ENCODE data around the gene STAT1. TPM values are rescaled to one million over a fixed set of nuclear protein-coding genes. Genes with fewer than 3 reads are reported as not detected.

Gene STAT1
- polyA plus RNA-seq = 10 to 100 TPM; 22.6 to 61.9 (median 42.6) TPM
- long read RNA-seq, donor 1 = 0 reads
- long read RNA-seq, donor 2, partial matches to known transcripts = 0 of 1 reads
- long read RNA-seq, donor 2, other reads (novel, unspliced or antisense) = 0 of 1 reads
- long read RNA-seq, donor 3, full-length matches to known transcripts = 3 of 15 reads
- long read RNA-seq, donor 3, partial matches to known transcripts = 12 of 15 reads
- long read RNA-seq, donor 3, other reads (novel, unspliced or antisense) = 0 of 15 reads
- long read RNA-seq, donor 4 = 0 reads
- long read RNA-seq, donor 5 = 0 reads
- long read RNA-seq, donor 6, full-length matches to known transcripts = 9 of 9 reads
- long read RNA-seq, donor 6, partial matches to known transcripts = 0 of 9 reads
- long read RNA-seq, donor 6, other reads (novel, unspliced or antisense) = 0 of 9 reads
- long read RNA-seq, donor 7 = 0 reads
- long read RNA-seq, donor 8, full-length matches to known transcripts = 1 of 1 reads
- long read RNA-seq, donor 8, partial matches to known transcripts = 0 of 1 reads
- long read RNA-seq, donor 8, other reads (novel, unspliced or antisense) = 0 of 1 reads
- long read RNA-seq, donor 9, full-length matches to known transcripts = 2 of 2 reads
- long read RNA-seq, donor 9, partial matches to known transcripts = 0 of 2 reads
- long read RNA-seq, donor 9, other reads (novel, unspliced or antisense) = 0 of 2 reads
- long read RNA-seq, donor 10, full-length matches to known transcripts = 15 of 15 reads
- long read RNA-seq, donor 10, partial matches to known transcripts = 0 of 15 reads
- long read RNA-seq, donor 10, other reads (novel, unspliced or antisense) = 0 of 15 reads

- DNase-seq (peak; percentile 91 to 98), FAIRE-seq (no peak)
- Histone ChIP-seq H3K9me3 (ENCODE audit: control insufficient read depth in 2 of 2, insufficient read depth in 1 of 2, low read depth in 1 of 2, low read length in 1 of 2) (no peaks in the 10 kb centered on the region), H3K4me1 (ENCODE audit: control insufficient read depth in 3 of 3, insufficient read depth in 2 of 3, low read depth in 1 of 3, low read length in 2 of 3) (peaks cover 18 to 21% (median 20%) of the 10 kb centered on the region in 3 donors), H3K27ac (ENCODE audit: low read depth in 1 of 3, low read length in 2 of 3) (peak within 1 kb of the TSS; percentile 89 to 93 (median 92)), H3K36me3 (ENCODE audit: control insufficient read depth in 3 of 3, insufficient read depth in 2 of 3, low read depth in 1 of 3, low read length in 3 of 3) (peaks cover 3 to 17% (median 3%) of the 10 kb centered on the region in 3 donors), H3K27me3 (ENCODE audit: control insufficient read depth in 3 of 3, insufficient read depth in 3 of 3, low read length in 3 of 3) (no peaks in the 10 kb centered on the region), H3K4me3 (ENCODE audit: low read depth in 1 of 3, low read length in 3 of 3) (peak within 1 kb of the TSS; percentile 84 to 88 (median 85))
- 0 to 1% (median 0%) methylated on average over 64 to 68 of the region's 68 CpGs for WGBS, 3 donors
Observed at GRCh38 chr2:191013932-191014652, at the start of gene STAT1. Gene STAT1, minus strand, starts transcription at chr2:191014171. Its CDS starts 4,168 bp downstream, at chr2:191010003.

GRCh38 chr2:191063584-191063983 lies 49.6 kb upstream of the STAT1 start:
- Histone ChIP-seq H3K4me1 (ENCODE audit: control insufficient read depth in 3 of 3, insufficient read depth in 2 of 3, low read depth in 1 of 3, low read length in 2 of 3) (no peaks in the 10 kb centered on the region), H3K27me3 (ENCODE audit: control insufficient read depth in 3 of 3, insufficient read depth in 3 of 3, low read length in 3 of 3) (no peaks in the 10 kb centered on the region), H3K9me3 (ENCODE audit: control insufficient read depth in 2 of 2, insufficient read depth in 1 of 2, low read depth in 1 of 2, low read length in 1 of 2) (no peaks in the 10 kb centered on the region), H3K36me3 (ENCODE audit: control insufficient read depth in 3 of 3, insufficient read depth in 2 of 3, low read depth in 1 of 3, low read length in 3 of 3) (no peaks in the 10 kb centered on the region), H3K4me3 (ENCODE audit: low read depth in 1 of 3, low read length in 3 of 3) (no peak overlapping the region), H3K27ac (ENCODE audit: low read depth in 1 of 3, low read length in 2 of 3) (no peak overlapping the region)
- WGBS, 3 donors = 79 to 100% (median 95%) methylated on average over 1 of the region's 1 CpG
- DNase-seq = no peak
- FAIRE-seq = no peak

GRCh38 chr2:191061381-191061980 lies 47.5 kb upstream of the STAT1 start:
- peak in 1 of 2 donors; percentile 36 for DNase-seq
- Histone ChIP-seq H3K4me1 (ENCODE audit: control insufficient read depth in 3 of 3, insufficient read depth in 2 of 3, low read depth in 1 of 3, low read length in 2 of 3) (no peaks in the 10 kb centered on the region), H3K9me3 (ENCODE audit: control insufficient read depth in 2 of 2, insufficient read depth in 1 of 2, low read depth in 1 of 2, low read length in 1 of 2) (no peaks in the 10 kb centered on the region), H3K36me3 (ENCODE audit: control insufficient read depth in 3 of 3, insufficient read depth in 2 of 3, low read depth in 1 of 3, low read length in 3 of 3) (no peaks in the 10 kb centered on the region), H3K27ac (ENCODE audit: low read depth in 1 of 3, low read length in 2 of 3) (peak overlapping the region in 1 of 3 donors; percentile 24), H3K27me3 (ENCODE audit: control insufficient read depth in 3 of 3, insufficient read depth in 3 of 3, low read length in 3 of 3) (no peaks in the 10 kb centered on the region), H3K4me3 (ENCODE audit: low read depth in 1 of 3, low read length in 3 of 3) (no peak overlapping the region)
- 77 to 86% (median 79%) methylated on average over 4 of the region's 4 CpGs for whole genome bisulfite sequencing, 3 donors
- no peak for FAIRE-seq

GRCh38 chr2:191059308-191059707 lies 45.3 kb upstream of the STAT1 start:
- no peak overlapping the region for H3K4me3 ChIP-seq (ENCODE audit: low read depth in 1 of 3, low read length in 3 of 3)
- no peak overlapping the region for H3K27ac ChIP-seq (ENCODE audit: low read depth in 1 of 3, low read length in 2 of 3)
- no peaks in the 10 kb centered on the region for H3K27me3 ChIP-seq (ENCODE audit: control insufficient read depth in 3 of 3, insufficient read depth in 3 of 3, low read length in 3 of 3)
- no peaks in the 10 kb centered on the region for H3K9me3 ChIP-seq (ENCODE audit: control insufficient read depth in 2 of 2, insufficient read depth in 1 of 2, low read depth in 1 of 2, low read length in 1 of 2)
- 80 to 91% (median 86%) methylated on average over 3 of the region's 3 CpGs for whole genome bisulfite sequencing, 3 donors
- no peaks in the 10 kb centered on the region for H3K4me1 ChIP-seq (ENCODE audit: control insufficient read depth in 3 of 3, insufficient read depth in 2 of 3, low read depth in 1 of 3, low read length in 2 of 3)
- no peaks in the 10 kb centered on the region for H3K36me3 ChIP-seq (ENCODE audit: control insufficient read depth in 3 of 3, insufficient read depth in 2 of 3, low read depth in 1 of 3, low read length in 3 of 3)
- DNase-seq (no peak), FAIRE-seq (no peak)

- Histone ChIP-seq H3K9me3 (ENCODE audit: control insufficient read depth in 2 of 2, insufficient read depth in 1 of 2, low read depth in 1 of 2, low read length in 1 of 2) (no peaks in the 10 kb centered on the region), H3K4me3 (ENCODE audit: low read depth in 1 of 3, low read length in 3 of 3) (no peak overlapping the region), H3K27me3 (ENCODE audit: control insufficient read depth in 3 of 3, insufficient read depth in 3 of 3, low read length in 3 of 3) (no peaks in the 10 kb centered on the region), H3K36me3 (ENCODE audit: control insufficient read depth in 3 of 3, insufficient read depth in 2 of 3, low read depth in 1 of 3, low read length in 3 of 3) (no peaks in the 10 kb centered on the region), H3K4me1 (ENCODE audit: control insufficient read depth in 3 of 3, insufficient read depth in 2 of 3, low read depth in 1 of 3, low read length in 2 of 3) (peaks cover 0 to 3% (median 0%) of the 10 kb centered on the region in 3 donors), H3K27ac (ENCODE audit: low read depth in 1 of 3, low read length in 2 of 3) (no peak overlapping the region)
- DNase-seq (peak in 1 of 2 donors; percentile 49), FAIRE-seq (no peak)
- 65 to 84% (median 75%) methylated on average over 2 of the region's 2 CpGs for WGBS, 3 donors
Observed at GRCh38 chr2:191056228-191056627, 42.3 kb upstream of the STAT1 start.

- Histone ChIP-seq H3K27me3 (ENCODE audit: control insufficient read depth in 3 of 3, insufficient read depth in 3 of 3, low read length in 3 of 3) (no peaks in the 10 kb centered on the region), H3K4me1 (ENCODE audit: control insufficient read depth in 3 of 3, insufficient read depth in 2 of 3, low read depth in 1 of 3, low read length in 2 of 3) (peaks cover 0 to 8% (median 0%) of the 10 kb centered on the region in 3 donors), H3K36me3 (ENCODE audit: control insufficient read depth in 3 of 3, insufficient read depth in 2 of 3, low read depth in 1 of 3, low read length in 3 of 3) (no peaks in the 10 kb centered on the region), H3K9me3 (ENCODE audit: control insufficient read depth in 2 of 2, insufficient read depth in 1 of 2, low read depth in 1 of 2, low read length in 1 of 2) (no peaks in the 10 kb centered on the region), H3K4me3 (ENCODE audit: low read depth in 1 of 3, low read length in 3 of 3) (no peak overlapping the region), H3K27ac (ENCODE audit: low read depth in 1 of 3, low read length in 2 of 3) (no peak overlapping the region)
- FAIRE-seq = no peak
- no peak for DNase-seq
- 73 to 83% (median 76%) methylated on average over 6 of the region's 6 CpGs for WGBS, 3 donors
Observed at GRCh38 chr2:191053256-191053655, 39.3 kb upstream of the STAT1 start.

- no peaks in the 10 kb centered on the region for H3K36me3 ChIP-seq (ENCODE audit: control insufficient read depth in 3 of 3, insufficient read depth in 2 of 3, low read depth in 1 of 3, low read length in 3 of 3)
- FAIRE-seq (no peak), DNase-seq (peak; percentile 58 to 62)
- H3K4me3 ChIP-seq (ENCODE audit: low read depth in 1 of 3, low read length in 3 of 3) = no peak overlapping the region
- no peak overlapping the region for H3K27ac ChIP-seq (ENCODE audit: low read depth in 1 of 3, low read length in 2 of 3)
- H3K4me1 ChIP-seq (ENCODE audit: control insufficient read depth in 3 of 3, insufficient read depth in 2 of 3, low read depth in 1 of 3, low read length in 2 of 3) = peaks cover 0 to 8% (median 0%) of the 10 kb centered on the region in 3 donors
- WGBS, 3 donors = 18 to 26% (median 22%) methylated on average over 10 of the region's 10 CpGs
- no peaks in the 10 kb centered on the region for H3K27me3 ChIP-seq (ENCODE audit: control insufficient read depth in 3 of 3, insufficient read depth in 3 of 3, low read length in 3 of 3)
- no peaks in the 10 kb centered on the region for H3K9me3 ChIP-seq (ENCODE audit: control insufficient read depth in 2 of 2, insufficient read depth in 1 of 2, low read depth in 1 of 2, low read length in 1 of 2)
Observed at GRCh38 chr2:191051825-191052778, 38.1 kb upstream of the STAT1 start.
